SK-N-SH (cell line): ENCODE measurements around the gene EFHD2. TPM values are rescaled to one million over a fixed set of nuclear protein-coding genes. Genes with fewer than 3 reads are reported as not detected.

Experiments
- CTCF ChIA-PET: fragments of 300-600, 350-600 bp; formaldehyde crosslinking; extraction: SDS; loops from one replicate; lab custom pipeline; 2021; lab: Yijun Ruan, JAX
- POLR2A ChIA-PET: fragments of 350-600 bp; sonication (Branson Sonifier 250); formaldehyde crosslinking; extraction: SDS; loops from one replicate; lab custom pipeline; 2020; ENCODE audit warnings: antibody characterized with exemption, inconsistent platforms; lab: Yijun Ruan, JAX
- DNase-seq: peaks from one replicate; pipeline ENCODE4 v3.0.0; 2012
- H2AFZ ChIP-seq: fragments of 200-600 bp; sonication (generic); 2 replicates; pipeline ENCODE4 v1.8.1; 2016; ENCODE audit warnings: antibody characterized with exemption, mild to moderate bottlenecking, low read depth
- H3F3A ChIP-seq: fragments of 200-600 bp; sonication (generic); replicated peaks from 2 replicates; pipeline ENCODE3; 2016; ENCODE audit warnings: antibody characterized with exemption, mild to moderate bottlenecking; ENCODE audit not compliant: insufficient read depth
- H3K27ac ChIP-seq, 2 experiments: fragments of 200-500 bp in 1 of 2; fragments of 200-600 bp in 1 of 2; sonication (Bioruptor generic) in 1 of 2; sonication (generic), shearing (Covaris generic) in 1 of 2; 2 replicates each; pipeline versions ENCODE4 v1.5.1 to v1.6.1; 2014 to 2016; ENCODE audit warnings: low read depth in 2 of 2, inconsistent platforms in 1 of 2, low read length in 1 of 2, mild to moderate bottlenecking in 1 of 2, mixed read lengths in 1 of 2
- H3K27me3 ChIP-seq: fragments of 200-600 bp; sonication (generic), shearing (Covaris generic); 2 replicates; pipeline ENCODE4 v1.6.1; 2016; ENCODE audit warnings: mixed run types; ENCODE audit not compliant: insufficient read depth
- H3K36me3 ChIP-seq, 2 experiments: fragments of 200-500 bp in 1 of 2; fragments of 200-600 bp in 1 of 2; sonication (Bioruptor generic) in 1 of 2; sonication (generic) in 1 of 2; replicated peaks in 1 of 2; 2 replicates each; pipeline versions ENCODE3 to v1.5.1; 2014 to 2016; ENCODE audit warnings: low read length in 1 of 2, mild to moderate bottlenecking in 1 of 2; ENCODE audit not compliant: insufficient read depth in 2 of 2, control insufficient read depth in 1 of 2
- H3K4me1 ChIP-seq, 2 experiments: fragments of 200-500 bp in 1 of 2; fragments of 200-600 bp in 1 of 2; sonication (Bioruptor generic) in 1 of 2; sonication (generic), shearing (Covaris generic) in 1 of 2; 2 replicates each; pipeline versions ENCODE4 v1.5.1 to v1.6.1; 2014 to 2016; ENCODE audit warnings: low read depth in 1 of 2, low read length in 1 of 2, mixed run types in 1 of 2; ENCODE audit not compliant: insufficient read depth in 2 of 2, control insufficient read depth in 1 of 2
- H3K4me2 ChIP-seq: fragments of 200-600 bp; sonication (generic), shearing (Covaris generic); 2 replicates; pipeline ENCODE4 v1.6.1; 2017; ENCODE audit warnings: mixed run types
- H3K4me3 ChIP-seq, 2 experiments: fragments of 200-500 bp in 1 of 2; fragments of 200-600 bp in 1 of 2; sonication (Bioruptor generic) in 1 of 2; sonication (generic), shearing (Covaris generic) in 1 of 2; 2 replicates each; pipeline versions ENCODE4 v1.5.1 to v1.8.1; 2014 to 2016; ENCODE audit warnings: low read depth in 2 of 2, inconsistent platforms in 1 of 2, low read length in 1 of 2, mild to moderate bottlenecking in 1 of 2, mixed read lengths in 1 of 2, moderate library complexity in 1 of 2
- H3K79me2 ChIP-seq: fragments of 200-600 bp; sonication (generic); 2 replicates; pipeline ENCODE4 v1.8.1; 2017; ENCODE audit warnings: mild to moderate bottlenecking; ENCODE audit not compliant: insufficient read depth
- H3K9ac ChIP-seq: fragments of 200-600 bp; sonication (generic); 2 replicates; pipeline ENCODE4 v1.6.1; 2017; ENCODE audit warnings: mixed run types
- H3K9me2 ChIP-seq: fragments of 200-600 bp; sonication (generic); 2 replicates; pipeline ENCODE4 v1.6.1; 2017; ENCODE audit warnings: mixed run types
- H3K9me3 ChIP-seq: fragments of 200-600 bp; sonication (generic); 2 replicates; pipeline ENCODE4 v1.6.1; 2017; ENCODE audit warnings: mixed run types, mild to moderate bottlenecking, moderate library complexity
- H4K20me1 ChIP-seq: fragments of 200-600 bp; sonication (generic); 2 replicates; pipeline ENCODE4 v1.6.1; 2017; ENCODE audit warnings: mild to moderate bottlenecking, mixed run types; ENCODE audit not compliant: insufficient read depth
- CTCF ChIP-seq: fragments of 200-600 bp; sonication (generic); IDR thresholded peaks from 2 replicates; pipeline ENCODE4 v1.6.1; 2017; ENCODE audit warnings: antibody characterized with exemption, mild to moderate bottlenecking, moderate library complexity
- FOSL2 ChIP-seq: IDR thresholded peaks from 2 replicates; pipeline ENCODE4 v1.4.0; 2012; ENCODE audit warnings: low read depth, mild to moderate bottlenecking, moderate library complexity, borderline replicate concordance
- FOXM1 ChIP-seq: IDR thresholded peaks from 2 replicates; pipeline ENCODE4 v1.4.0; 2012; ENCODE audit warnings: low read depth, mild to moderate bottlenecking
- GABPA ChIP-seq: IDR thresholded peaks from 2 replicates; pipeline ENCODE4 v1.4.0; 2012; ENCODE audit warnings: low read depth, mild to moderate bottlenecking
- MAX ChIP-seq: IDR thresholded peaks from 2 replicates; pipeline ENCODE4 v1.4.0; 2012; ENCODE audit warnings: low read depth
- MXI1 ChIP-seq: IDR thresholded peaks from 2 replicates; pipeline ENCODE4 v1.6.1; 2012; ENCODE audit warnings: mild to moderate bottlenecking, low read depth, low read length, improper control_type of control experiment
- NFIC ChIP-seq: IDR thresholded peaks from 2 replicates; pipeline ENCODE4 v1.4.0; 2012; ENCODE audit warnings: borderline replicate concordance
- RAD21 ChIP-seq: IDR thresholded peaks from 2 replicates; pipeline ENCODE4 v1.6.1; 2012; ENCODE audit warnings: mild to moderate bottlenecking, low read length
- REST ChIP-seq: IDR thresholded peaks from 2 replicates; pipeline ENCODE4 v1.6.1; 2012; ENCODE audit warnings: mild to moderate bottlenecking, low read depth, low read length, moderate library complexity
- RFX5 ChIP-seq: IDR thresholded peaks from 2 replicates; pipeline ENCODE4 v1.6.1; 2012; ENCODE audit warnings: mild to moderate bottlenecking, improper control_type of control experiment, low read length
- RXRA ChIP-seq: IDR thresholded peaks from 2 replicates; pipeline ENCODE4 v1.4.0; 2012; ENCODE audit warnings: low read depth, mild to moderate bottlenecking, borderline replicate concordance
- SIN3A ChIP-seq: IDR thresholded peaks from 2 replicates; pipeline ENCODE4 v1.6.1; 2012; ENCODE audit warnings: low read depth, mild to moderate bottlenecking, low read length, moderate library complexity, borderline replicate concordance
- SMC3 ChIP-seq: IDR thresholded peaks from 2 replicates; pipeline ENCODE4 v1.6.1; 2012; ENCODE audit warnings: low read depth, low read length, improper control_type of control experiment
- TCF12 ChIP-seq: IDR thresholded peaks from 2 replicates; pipeline ENCODE4 v1.4.0; 2012
- TEAD4 ChIP-seq: IDR thresholded peaks from 2 replicates; pipeline ENCODE4 v1.4.0; 2012; ENCODE audit warnings: mild to moderate bottlenecking, borderline replicate concordance; ENCODE audit not compliant: insufficient read depth
- USF1 ChIP-seq: IDR thresholded peaks from 2 replicates; pipeline ENCODE4 v1.4.0; 2012; ENCODE audit warnings: low read depth, borderline replicate concordance
- USF2 ChIP-seq: fragments of 150-350 bp; IDR thresholded peaks from 2 replicates; pipeline ENCODE4 v1.6.1; 2017; ENCODE audit warnings: antibody characterized with exemption, low read length, low read depth, borderline replicate concordance
- YY1 ChIP-seq: IDR thresholded peaks from 2 replicates; pipeline ENCODE4 v1.4.0; 2012; ENCODE audit warnings: low read depth, mild to moderate bottlenecking
- WGBS: methylation state at CpG from one replicate; pipeline ENCODE4 v1.1.6; 2017; ENCODE audit warnings: low lambda C conversion rate; 5-methylcytosine and 5-hydroxymethylcytosine counted together
- polyA plus RNA-seq, 3 experiments: library from polyadenylated mRNA; depleted of rRNA; stranded (reverse); fragments of >200 nt; gene quantifications; 2 replicates each; pipeline ENCODE4 v1.2.3, GENCODE V29; 2012

EFHD2 gene
- polyA plus RNA-seq, 1 of the 3 experiments (the other 2 are of a cell fraction), result 59.8 TPM

GRCh38 chr1:15430787-15431570, 21.3 kb downstream of the EFHD2 start:
- WGBS, result 85% methylated on average over 11 of the region's 19 CpGs
- Histone ChIP-seq H3K27me3 (no peaks in the 10 kb centered on the region), H3K4me3 (no peak overlapping the region; a peak in 1 of 4 replicates), H3K36me3 (peaks cover 4 to 7% of the 10 kb centered on the region in 2 experiments), H3K9ac (no peak overlapping the region), H2AFZ (no peak overlapping the region), H3K9me2 (no peaks in the 10 kb centered on the region), H3F3A (peaks cover 3% of the 10 kb centered on the region), H4K20me1 (no peaks in the 10 kb centered on the region), H3K79me2 (no peaks in the 10 kb centered on the region), H3K9me3 (no peaks in the 10 kb centered on the region), H3K27ac (no peak overlapping the region)
- ChIA-PET CTCF (interaction anchor here (0.6 to 14.9 kb wide), 52 partner anchors 9 to 332 kb away, joined by 3 to 311 read pairs (median 4); partner anchors contain the start of genes EFHD2 and TMEM51), POLR2A (no interaction called here)
- peak; percentile 93 for DNase-seq
- TF ChIP-seq RAD21, result peak; percentile 93
- TF ChIP-seq GABPA, result no peak
- TF ChIP-seq NFIC, result no peak
- no peak for TF ChIP-seq RFX5
- no peak for TF ChIP-seq MAX
- TF ChIP-seq TCF12, result no peak
- no peak for TF ChIP-seq FOSL2
- no peak for TF ChIP-seq USF2
- peak; percentile 81 for TF ChIP-seq SMC3
- no peak for TF ChIP-seq TEAD4
- TF ChIP-seq REST, result no peak
- no peak for TF ChIP-seq SIN3A
- no peak for TF ChIP-seq FOXM1
- TF ChIP-seq USF1, result no peak
- TF ChIP-seq RXRA, result no peak
- no peak for TF ChIP-seq YY1
- TF ChIP-seq MXI1, result no peak
- peak; percentile 98 for TF ChIP-seq CTCF
- TF ChIP-seq, all 33 proteins: peak for 3
- H3K4me1 ChIP-seq, result no peaks in the 10 kb centered on the region; a peak in 1 of 4 replicates
- no peak overlapping the region for H3K4me2 ChIP-seq
